K562 (cell line): Measurements from ENCODE around the gene GPR148. TPM values are rescaled to one million over a fixed set of nuclear protein-coding genes. Genes with fewer than 3 reads are reported as not detected.
"Not testable (repeated sequence)": the region's sequence is repeated elsewhere in the genome, so short reads cannot be mapped to it uniquely, and the experiment has no call there.

Experiments used
- ATAC-seq: fragments of 200-7000 bp; cut with Tn5 transposase; 3 replicates; pipeline ENCODE4 v1.9.1; 2020; ENCODE audit warnings: moderate library complexity
- BruUV-seq: library from RNA; stranded (reverse); fragments of 400-500 nt; replicated peaks from 2 replicates; lab custom pipeline; 2021; lab: Mats Ljungman, UMichigan
- CTCF ChIA-PET: fragments of 300-600 bp; formaldehyde crosslinking; extraction: SDS; loops from one replicate; lab custom pipeline; 2021; ENCODE audit warnings: low intra/inter-chr PET ratio; lab: Yijun Ruan, JAX
- POLR2A ChIA-PET: fragments of 300-600, 350-650 bp; sonication (Branson Sonifier 250); formaldehyde crosslinking; extraction: SDS; loops from one replicate; lab custom pipeline; 2021; ENCODE audit warnings: antibody characterized with exemption, inconsistent platforms; lab: Yijun Ruan, JAX
- DNase-seq, 4 experiments: peaks; one replicate each; pipeline versions ENCODE4 v3.0.0 to v3.0.0-alpha.2; 2011 to 2018; ENCODE audit warnings: low spot score in 3 of 4, mixed read lengths in 3 of 4; ENCODE audit errors: extremely low read depth in 1 of 4
- FAIRE-seq: peaks from 2 replicates; lab custom pipeline; 2011; peaks lifted over from hg19 to GRCh38; lab: Jason Lieb, UNC
- H2AFZ ChIP-seq: 2 replicates; pipeline ENCODE4 v1.6.0; 2011; ENCODE audit warnings: low read depth, low read length, control low read depth, inconsistent platforms
- H3K27ac ChIP-seq: fragments of 200-600 bp; 3 replicates; pipeline ENCODE4 v1.8.0; 2011; ENCODE audit warnings: low read depth, mild to moderate bottlenecking, control low read depth, inconsistent platforms, low read length, moderate library complexity, mixed read lengths; ENCODE audit errors: extremely low read depth
- H3K27me3 ChIP-seq, 2 experiments: fragments of 300-600 bp in 1 of 2; 2 replicates in 1 of 2; 3 replicates in 1 of 2; pipeline versions ENCODE4 v1.6.0 to v1.8.0; 2011; ENCODE audit warnings: inconsistent platforms in 2 of 2, low read length in 2 of 2, mild to moderate bottlenecking in 1 of 2, mixed read lengths in 1 of 2, moderate library complexity in 1 of 2; ENCODE audit not compliant: control insufficient read depth in 2 of 2, insufficient read depth in 2 of 2
- H3K36me3 ChIP-seq: fragments of 300-600 bp; 3 replicates; pipeline ENCODE4 v1.8.0; 2011; ENCODE audit warnings: mild to moderate bottlenecking, low read length, inconsistent platforms; ENCODE audit not compliant: control insufficient read depth, insufficient read depth
- H3K4me1 ChIP-seq, 2 experiments: fragments of 200-600 bp in 1 of 2; replicated peaks in 1 of 2; 2 replicates in 1 of 2; 3 replicates in 1 of 2; pipeline versions ENCODE4 v1.5.1 to v1.8.0; 2011; ENCODE audit warnings: inconsistent platforms in 2 of 2, low read length in 2 of 2, mild to moderate bottlenecking in 1 of 2, mixed read lengths in 1 of 2, moderate library complexity in 1 of 2; ENCODE audit not compliant: control insufficient read depth in 2 of 2, insufficient read depth in 2 of 2
- H3K4me2 ChIP-seq: 2 replicates; pipeline ENCODE4 v1.6.1; 2011; ENCODE audit warnings: low read length, control low read depth, inconsistent platforms, mixed read lengths; ENCODE audit not compliant: insufficient read depth
- H3K4me3 ChIP-seq: fragments of 200-600 bp; sonication (generic), shearing (Covaris generic); 2 replicates; pipeline ENCODE4 v1.5.1; 2016; ENCODE audit warnings: control low read depth, inconsistent platforms
- H3K79me2 ChIP-seq: fragments of 200-600 bp; 3 replicates; pipeline ENCODE4 v1.8.0; 2011; ENCODE audit warnings: low read length, inconsistent platforms; ENCODE audit not compliant: control insufficient read depth, insufficient read depth
- H3K9ac ChIP-seq, 2 experiments: 2 replicates each; pipeline versions ENCODE4 v1.6.0 to v1.6.1; 2011; ENCODE audit warnings: low read depth in 2 of 2, low read length in 2 of 2, control low read depth in 1 of 2, inconsistent platforms in 1 of 2, mild to moderate bottlenecking in 1 of 2, mixed read lengths in 1 of 2; ENCODE audit not compliant: insufficient read depth in 1 of 2
- H3K9me1 ChIP-seq: one replicate; pipeline ENCODE4 v1.6.0; 2011; ENCODE audit warnings: inconsistent platforms, mild to moderate bottlenecking, low read length, moderate library complexity; ENCODE audit not compliant: control insufficient read depth, insufficient read depth
- H3K9me3 ChIP-seq: replicated peaks from 2 replicates; pipeline ENCODE4 v1.5.1; 2011; ENCODE audit warnings: low read depth, low read length, inconsistent platforms; ENCODE audit not compliant: control insufficient read depth, insufficient read depth
- H4K20me1 ChIP-seq: replicated peaks from 2 replicates; pipeline ENCODE4 v1.6.1; 2011; ENCODE audit warnings: low read length, inconsistent platforms, mixed read lengths; ENCODE audit not compliant: control insufficient read depth, insufficient read depth
- KDM2B ChIP-seq: fragments of 250-450 bp; sonication (Bioruptor Pico); IDR thresholded peaks from 2 replicates; pipeline ENCODE4 v1.8.0; 2021; ENCODE audit warnings: mild to moderate bottlenecking, moderate library complexity
- MAFG ChIP-seq: fragments of 450-650 bp; conservative IDR thresholded peaks from 2 replicates; pipeline ENCODE4 v1.6.1; 2016; ENCODE audit warnings: missing genetic modification characterization, missing compliant biosample characterization
- MTA3 ChIP-seq: fragments of 450-650 bp; formaldehyde crosslinking; IDR thresholded peaks from 2 replicates; pipeline ENCODE4 v1.6.1; 2017; ENCODE audit warnings: mild to moderate bottlenecking, borderline replicate concordance
- NFRKB ChIP-seq: fragments of 450-650 bp; IDR thresholded peaks from 2 replicates; pipeline ENCODE4 v1.6.1; 2016; ENCODE audit warnings: low read depth
- PCBP1 ChIP-seq: fragments of 200-400 bp; formaldehyde crosslinking; IDR thresholded peaks from 2 replicates; pipeline ENCODE4 v1.6.1; 2018; ENCODE audit warnings: mild to moderate bottlenecking, low read depth, low read length; ENCODE audit not compliant: poor library complexity, severe bottlenecking
- TRIM28 ChIP-seq: fragments of 450-650 bp; IDR thresholded peaks from 2 replicates; pipeline ENCODE4 v1.6.1; 2017
- WGBS: fragments of 100-300 bp; shearing (Covaris generic); methylation state at CpG from one replicate; pipeline ENCODE4 v1.1.6; 2016; ENCODE audit warnings: low coverage, mixed read lengths; ENCODE audit not compliant: insufficient coverage; ENCODE audit errors: missing lambda C conversion rate; 5-methylcytosine and 5-hydroxymethylcytosine counted together
- in situ Hi-C: fragments of 300-500 bp; cut with MboI; formaldehyde crosslinking; loops from 4 replicates; pipeline ENCODE4 v1.15.0; 2018; ENCODE audit warnings: inconsistent platforms, mixed read lengths
- intact Hi-C: fragments of 100-400 bp; cut with micrococcal nuclease; formaldehyde crosslinking; loops from 2 replicates; pipeline ENCODE4 v1.14.2; 2022
- polyA plus RNA-seq, 8 experiments: library from polyadenylated mRNA; depleted of rRNA in 4 of 8; stranded (reverse) in 5 of 8; unstranded in 3 of 8; fragments of >200 nt; fragmentation: Nextera tagmentation in 2 of 8; fragmentation: Illumina TruSeq in 1 of 8; extraction: Ambion mirVana in 2 of 8; extraction: Trizol in 1 of 8; gene quantifications; 2 replicates each; pipeline versions ENCODE4 v1.2.1 to v1.2.3, GENCODE V29; 2011 to 2014; ENCODE audit warnings: inconsistent platforms in 1 of 8, missing spikeins in 1 of 8
- total RNA-seq, 7 experiments: library from RNA; depleted of rRNA in 6 of 7; stranded (reverse); fragments of >200 nt in 6 of 7; fragmentation: Illumina TruSeq in 2 of 7; extraction: Trizol in 2 of 7; gene quantifications; 2 replicates each; pipeline versions ENCODE4 v1.2.1 to v1.2.3, GENCODE V29; 2011 to 2021; ENCODE audit warnings: low replicate concordance in 1 of 7
- TF ChIP-seq, protein P1 (sequence below): fragments of 200-600 bp; sonication (generic); IDR thresholded peaks from one replicate; pipeline ENCODE4 v1.6.1; 2012; ENCODE audit warnings: mild to moderate bottlenecking, low read depth, low read length, inconsistent platforms

GPR148 gene
- total and polyA plus RNA-seq, 9 of the 15 experiments (the other 6 are each of a cell fraction or from before 2014, with no cell fraction given), result not detected

DNA sequence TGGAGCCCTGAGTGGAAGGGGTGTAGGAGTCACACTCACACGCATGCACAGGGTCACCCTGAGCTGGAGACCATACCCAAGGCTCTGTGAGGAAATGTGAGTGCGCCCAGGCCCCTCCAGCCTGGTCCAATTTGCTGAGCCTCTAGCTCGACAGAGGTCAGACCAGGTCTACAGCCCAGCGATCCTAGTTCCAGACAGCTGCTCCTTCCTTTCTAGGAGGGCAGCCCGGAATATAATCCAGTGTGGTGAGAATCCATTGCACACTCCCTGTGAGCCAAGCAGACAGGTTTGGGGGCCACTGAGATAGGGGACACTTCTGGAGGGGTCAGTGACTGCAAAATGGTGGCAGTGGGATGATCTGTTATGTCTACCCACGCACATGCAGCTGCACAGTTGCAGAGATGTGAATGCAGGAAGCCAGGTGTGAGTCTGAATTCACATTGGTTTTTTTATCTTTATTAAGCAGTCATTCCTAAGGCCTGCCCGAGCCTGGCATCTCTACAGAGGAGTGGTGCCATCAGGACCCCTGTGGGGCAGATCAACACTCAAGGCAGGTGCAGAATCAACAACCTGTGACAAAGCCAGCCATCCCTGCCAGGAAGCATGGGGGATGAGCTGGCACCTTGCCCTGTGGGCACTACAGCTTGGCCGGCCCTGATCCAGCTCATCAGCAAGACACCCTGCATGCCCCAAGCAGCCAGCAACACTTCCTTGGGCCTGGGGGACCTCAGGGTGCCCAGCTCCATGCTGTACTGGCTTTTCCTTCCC lies at the start of gene GPR148 (continued):
- TF ChIP-seq, protein P1, sequence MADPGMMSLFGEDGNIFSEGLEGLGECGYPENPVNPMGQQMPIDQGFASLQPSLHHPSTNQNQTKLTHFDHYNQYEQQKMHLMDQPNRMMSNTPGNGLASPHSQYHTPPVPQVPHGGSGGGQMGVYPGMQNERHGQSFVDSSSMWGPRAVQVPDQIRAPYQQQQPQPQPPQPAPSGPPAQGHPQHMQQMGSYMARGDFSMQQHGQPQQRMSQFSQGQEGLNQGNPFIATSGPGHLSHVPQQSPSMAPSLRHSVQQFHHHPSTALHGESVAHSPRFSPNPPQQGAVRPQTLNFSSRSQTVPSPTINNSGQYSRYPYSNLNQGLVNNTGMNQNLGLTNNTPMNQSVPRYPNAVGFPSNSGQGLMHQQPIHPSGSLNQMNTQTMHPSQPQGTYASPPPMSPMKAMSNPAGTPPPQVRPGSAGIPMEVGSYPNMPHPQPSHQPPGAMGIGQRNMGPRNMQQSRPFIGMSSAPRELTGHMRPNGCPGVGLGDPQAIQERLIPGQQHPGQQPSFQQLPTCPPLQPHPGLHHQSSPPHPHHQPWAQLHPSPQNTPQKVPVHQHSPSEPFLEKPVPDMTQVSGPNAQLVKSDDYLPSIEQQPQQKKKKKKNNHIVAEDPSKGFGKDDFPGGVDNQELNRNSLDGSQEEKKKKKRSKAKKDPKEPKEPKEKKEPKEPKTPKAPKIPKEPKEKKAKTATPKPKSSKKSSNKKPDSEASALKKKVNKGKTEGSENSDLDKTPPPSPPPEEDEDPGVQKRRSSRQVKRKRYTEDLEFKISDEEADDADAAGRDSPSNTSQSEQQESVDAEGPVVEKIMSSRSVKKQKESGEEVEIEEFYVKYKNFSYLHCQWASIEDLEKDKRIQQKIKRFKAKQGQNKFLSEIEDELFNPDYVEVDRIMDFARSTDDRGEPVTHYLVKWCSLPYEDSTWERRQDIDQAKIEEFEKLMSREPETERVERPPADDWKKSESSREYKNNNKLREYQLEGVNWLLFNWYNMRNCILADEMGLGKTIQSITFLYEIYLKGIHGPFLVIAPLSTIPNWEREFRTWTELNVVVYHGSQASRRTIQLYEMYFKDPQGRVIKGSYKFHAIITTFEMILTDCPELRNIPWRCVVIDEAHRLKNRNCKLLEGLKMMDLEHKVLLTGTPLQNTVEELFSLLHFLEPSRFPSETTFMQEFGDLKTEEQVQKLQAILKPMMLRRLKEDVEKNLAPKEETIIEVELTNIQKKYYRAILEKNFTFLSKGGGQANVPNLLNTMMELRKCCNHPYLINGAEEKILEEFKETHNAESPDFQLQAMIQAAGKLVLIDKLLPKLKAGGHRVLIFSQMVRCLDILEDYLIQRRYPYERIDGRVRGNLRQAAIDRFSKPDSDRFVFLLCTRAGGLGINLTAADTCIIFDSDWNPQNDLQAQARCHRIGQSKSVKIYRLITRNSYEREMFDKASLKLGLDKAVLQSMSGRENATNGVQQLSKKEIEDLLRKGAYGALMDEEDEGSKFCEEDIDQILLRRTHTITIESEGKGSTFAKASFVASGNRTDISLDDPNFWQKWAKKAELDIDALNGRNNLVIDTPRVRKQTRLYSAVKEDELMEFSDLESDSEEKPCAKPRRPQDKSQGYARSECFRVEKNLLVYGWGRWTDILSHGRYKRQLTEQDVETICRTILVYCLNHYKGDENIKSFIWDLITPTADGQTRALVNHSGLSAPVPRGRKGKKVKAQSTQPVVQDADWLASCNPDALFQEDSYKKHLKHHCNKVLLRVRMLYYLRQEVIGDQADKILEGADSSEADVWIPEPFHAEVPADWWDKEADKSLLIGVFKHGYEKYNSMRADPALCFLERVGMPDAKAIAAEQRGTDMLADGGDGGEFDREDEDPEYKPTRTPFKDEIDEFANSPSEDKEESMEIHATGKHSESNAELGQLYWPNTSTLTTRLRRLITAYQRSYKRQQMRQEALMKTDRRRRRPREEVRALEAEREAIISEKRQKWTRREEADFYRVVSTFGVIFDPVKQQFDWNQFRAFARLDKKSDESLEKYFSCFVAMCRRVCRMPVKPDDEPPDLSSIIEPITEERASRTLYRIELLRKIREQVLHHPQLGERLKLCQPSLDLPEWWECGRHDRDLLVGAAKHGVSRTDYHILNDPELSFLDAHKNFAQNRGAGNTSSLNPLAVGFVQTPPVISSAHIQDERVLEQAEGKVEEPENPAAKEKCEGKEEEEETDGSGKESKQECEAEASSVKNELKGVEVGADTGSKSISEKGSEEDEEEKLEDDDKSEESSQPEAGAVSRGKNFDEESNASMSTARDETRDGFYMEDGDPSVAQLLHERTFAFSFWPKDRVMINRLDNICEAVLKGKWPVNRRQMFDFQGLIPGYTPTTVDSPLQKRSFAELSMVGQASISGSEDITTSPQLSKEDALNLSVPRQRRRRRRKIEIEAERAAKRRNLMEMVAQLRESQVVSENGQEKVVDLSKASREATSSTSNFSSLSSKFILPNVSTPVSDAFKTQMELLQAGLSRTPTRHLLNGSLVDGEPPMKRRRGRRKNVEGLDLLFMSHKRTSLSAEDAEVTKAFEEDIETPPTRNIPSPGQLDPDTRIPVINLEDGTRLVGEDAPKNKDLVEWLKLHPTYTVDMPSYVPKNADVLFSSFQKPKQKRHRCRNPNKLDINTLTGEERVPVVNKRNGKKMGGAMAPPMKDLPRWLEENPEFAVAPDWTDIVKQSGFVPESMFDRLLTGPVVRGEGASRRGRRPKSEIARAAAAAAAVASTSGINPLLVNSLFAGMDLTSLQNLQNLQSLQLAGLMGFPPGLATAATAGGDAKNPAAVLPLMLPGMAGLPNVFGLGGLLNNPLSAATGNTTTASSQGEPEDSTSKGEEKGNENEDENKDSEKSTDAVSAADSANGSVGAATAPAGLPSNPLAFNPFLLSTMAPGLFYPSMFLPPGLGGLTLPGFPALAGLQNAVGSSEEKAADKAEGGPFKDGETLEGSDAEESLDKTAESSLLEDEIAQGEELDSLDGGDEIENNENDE, result no peak
- no peak for TF ChIP-seq MTA3
- TF ChIP-seq PCBP1, result no peak
- TF ChIP-seq NFRKB, result no peak
- no peak for TF ChIP-seq KDM2B (CRISPR knock-in tag)
- no peak for TF ChIP-seq TRIM28
- TF ChIP-seq MAFG (tag), result no peak

GRCh38 chr2:130692041-130692770 lies 36.7 kb upstream of the GPR148 start:
- FAIRE-seq, BruUV-seq, CTCF ChIA-PET, H3K4me2 ChIP-seq, H3K9me1 ChIP-seq, H4K20me1 ChIP-seq, intact Hi-C loops, POLR2A ChIA-PET, DNase-seq, H3K36me3 ChIP-seq, H3K4me3 ChIP-seq, H3K27me3 ChIP-seq, H3K9me3 ChIP-seq, H3K9ac ChIP-seq, H2AFZ ChIP-seq, H3K4me1 ChIP-seq, H3K27ac ChIP-seq, in situ Hi-C loops, H3K79me2 ChIP-seq, ATAC-seq: not testable (repeated sequence)
- WGBS, result 20% methylated on average over 7 of the region's 35 CpGs
